SK-N-MC (cell line): ENCODE measurements around the gene ZDHHC24.

Experiments used
- EZH2 ChIP-seq: fragments of 200-600 bp; sonication (generic); IDR thresholded peaks from one replicate; pipeline ENCODE4 v1.6.1; 2017; ENCODE audit warnings: antibody characterized with exemption
- POLR2AphosphoS5 ChIP-seq: IDR thresholded peaks from 2 replicates; pipeline ENCODE4 v1.6.1; 2012; ENCODE audit warnings: mild to moderate bottlenecking, low read depth, low read length, borderline replicate concordance

- no peak for TF ChIP-seq POLR2AphosphoS5
- TF ChIP-seq EZH2: no peak
These were observed 17.2 kb upstream of the ZDHHC24 start for GRCh38 chr11:66562907-66563583.
